ENCODE data around the gene KRT31.
"Not testable (repeated sequence)": the region's sequence is repeated elsewhere in the genome, so short reads cannot be mapped to it uniquely, and the experiment has no call there.

Gene KRT31

DNA sequence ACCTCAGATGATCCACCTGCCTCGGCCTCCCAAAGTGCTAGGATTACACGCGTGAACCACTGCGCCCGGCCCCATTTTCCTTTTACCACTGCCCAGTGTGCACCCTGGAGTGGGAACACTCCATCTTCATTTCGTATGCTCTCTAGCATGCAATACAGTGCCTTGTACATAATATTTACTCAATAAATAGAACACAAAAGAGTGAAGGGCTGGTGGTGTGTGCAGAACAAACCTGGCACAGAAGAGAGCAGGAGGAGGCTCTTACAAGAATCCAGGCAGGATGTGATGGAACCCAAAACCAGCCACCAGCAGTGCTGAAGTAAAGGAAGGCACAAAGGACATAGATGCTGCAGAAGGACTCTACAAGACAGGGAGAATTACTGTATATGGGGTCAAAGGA, 19.7 kb upstream of the KRT31 start:
- DNase-seq: no peak

DNA sequence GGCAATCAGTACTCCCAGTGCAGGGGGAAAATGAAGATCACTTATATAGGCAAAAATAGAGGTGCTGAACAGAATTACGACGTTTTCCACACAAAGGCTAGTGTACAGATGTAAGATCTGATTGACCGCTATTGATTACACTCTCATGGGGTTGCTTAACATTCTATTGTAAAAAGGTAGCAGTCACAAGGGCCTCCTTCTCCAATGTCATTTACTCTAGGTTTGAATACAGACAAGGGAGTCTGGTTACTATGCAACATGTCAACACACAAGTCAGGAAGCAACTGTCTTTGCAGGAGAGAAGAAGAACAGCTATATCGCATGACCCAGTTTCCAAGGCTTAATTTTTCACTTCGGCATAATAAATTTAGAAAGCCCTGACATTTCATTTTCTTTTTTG, 19.1 kb upstream of the KRT31 start:
- DNase-seq: no peak

DNA sequence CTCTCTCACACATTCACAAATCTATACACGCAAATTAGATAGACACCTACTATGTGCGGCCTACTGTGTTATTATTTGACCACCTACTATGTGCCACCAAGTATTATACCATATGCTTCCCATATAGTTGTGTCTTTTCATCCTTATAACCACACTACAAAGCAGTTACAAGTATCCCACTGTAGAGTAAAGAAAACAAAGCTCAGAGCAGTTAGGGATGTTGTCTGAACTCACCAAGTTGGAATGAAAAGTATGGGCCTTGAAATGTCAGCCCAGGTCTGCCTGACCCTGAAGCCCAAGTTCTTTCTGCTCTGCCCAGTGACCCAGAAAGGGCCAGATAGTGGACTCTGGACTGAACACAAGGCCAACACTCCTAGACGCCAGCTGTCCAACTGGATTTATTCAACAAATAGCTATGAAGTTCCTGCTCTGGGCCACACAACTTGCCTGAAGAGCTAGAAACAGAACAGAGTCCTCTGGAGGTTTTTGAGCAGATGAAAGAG, 18.5 kb upstream of the KRT31 start:
- no peak for DNase-seq

DNA sequence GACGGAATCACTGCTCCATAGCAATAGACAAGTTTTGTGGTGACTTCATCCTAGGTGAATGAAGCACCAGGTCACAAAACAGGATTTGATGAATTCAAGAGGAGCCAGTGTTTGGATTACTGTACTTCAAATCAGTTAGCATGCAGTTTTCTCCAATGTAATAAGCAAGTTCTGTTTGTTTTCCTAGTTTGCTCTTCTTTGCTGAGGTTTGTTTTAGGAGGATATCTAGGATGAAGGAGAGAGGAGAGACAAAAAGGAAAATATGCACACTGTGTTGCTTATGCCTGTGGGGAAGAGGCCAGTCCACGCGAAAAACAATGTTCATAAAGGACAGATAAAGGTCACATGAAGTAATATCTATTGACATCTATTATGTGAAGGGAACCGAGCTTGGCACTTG, 18.0 kb upstream of the KRT31 start:
- DNase-seq: no peak

DNA sequence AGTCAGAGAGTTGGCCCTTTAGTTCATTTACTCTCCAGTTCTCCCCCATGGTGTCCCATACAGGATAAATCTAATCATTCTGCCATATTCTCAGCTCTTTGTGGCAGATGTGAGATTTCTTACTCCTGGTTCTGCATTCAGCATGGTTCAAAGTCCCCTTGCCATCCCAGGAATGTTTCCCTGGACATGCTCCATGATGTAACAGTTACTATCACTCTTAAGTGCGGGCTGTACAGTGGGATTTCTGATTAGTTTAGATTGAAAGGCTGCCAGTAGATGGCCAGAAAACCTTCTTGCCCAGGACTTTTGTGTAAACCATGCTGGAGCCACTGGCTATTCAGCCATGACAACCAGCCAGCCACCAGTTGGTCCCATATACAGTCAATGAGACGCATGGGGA, 16.6 kb upstream of the KRT31 start:
- no peak for DNase-seq

DNA sequence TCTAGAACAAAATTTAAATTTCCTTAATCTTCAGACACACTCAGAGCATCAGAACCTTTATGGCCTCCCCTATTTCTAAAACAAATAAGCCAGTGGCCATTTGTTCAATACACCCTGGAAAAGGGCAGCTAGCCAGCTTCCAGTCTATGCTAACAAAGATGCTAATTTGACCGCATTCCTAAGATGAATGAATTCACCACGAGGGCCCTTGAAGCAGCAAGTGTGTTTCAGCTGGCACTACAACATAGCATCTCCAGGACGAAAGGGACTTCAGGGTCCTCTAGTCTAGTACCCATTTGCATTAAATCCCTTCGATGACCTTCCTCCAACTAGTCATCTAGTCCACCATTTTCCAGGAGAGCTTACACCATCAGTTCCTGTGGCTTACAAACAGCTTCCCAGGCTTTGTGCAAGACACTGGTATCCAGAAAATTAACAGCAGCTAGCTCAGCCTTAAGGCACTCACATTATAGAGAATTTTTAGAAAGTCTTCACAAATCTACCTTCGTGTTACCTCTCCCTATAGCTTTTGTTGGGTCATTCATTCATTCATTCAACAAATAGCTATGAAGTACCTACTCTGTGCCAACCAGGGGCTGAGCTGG, 16.0 kb upstream of the KRT31 start:
- no peak for DNase-seq

DNA sequence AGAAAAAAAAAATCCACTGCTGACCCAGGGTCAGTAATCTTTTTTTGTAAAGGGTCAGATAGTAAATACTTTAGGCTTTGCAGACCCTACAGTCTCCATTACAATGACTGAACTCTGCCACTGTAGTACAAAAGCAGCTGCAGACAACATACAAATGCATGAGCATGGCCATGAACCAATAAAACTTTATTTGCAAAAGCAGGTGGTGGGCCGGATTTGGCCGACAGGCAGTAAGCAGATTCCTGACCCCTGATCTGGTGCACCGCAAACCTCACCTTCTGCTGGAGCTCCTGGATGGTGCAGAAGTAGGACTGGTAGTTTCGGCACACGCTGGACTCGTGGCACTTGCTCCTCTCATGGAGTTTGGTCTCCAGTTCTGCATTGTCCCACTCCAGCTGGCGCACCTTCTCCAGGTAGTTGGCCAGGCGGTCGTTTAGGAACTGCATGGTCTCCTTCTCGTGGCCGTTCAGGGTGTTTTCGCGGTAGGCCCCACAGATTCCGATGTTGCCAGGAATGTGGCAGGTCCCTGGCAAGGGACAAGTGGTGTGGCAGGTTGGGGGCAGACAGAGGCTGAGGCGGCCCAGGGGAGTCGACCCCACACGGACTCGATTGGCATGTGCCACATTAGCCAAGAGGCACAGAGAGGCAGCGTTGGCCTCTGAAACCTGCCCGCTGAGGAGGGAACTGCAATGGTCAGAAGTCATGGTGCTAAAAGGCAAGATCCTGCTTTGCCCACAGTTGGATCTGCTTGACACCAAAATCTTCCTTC, 13.8 kb upstream of the KRT31 start:
- DNase-seq: no peak

DNA sequence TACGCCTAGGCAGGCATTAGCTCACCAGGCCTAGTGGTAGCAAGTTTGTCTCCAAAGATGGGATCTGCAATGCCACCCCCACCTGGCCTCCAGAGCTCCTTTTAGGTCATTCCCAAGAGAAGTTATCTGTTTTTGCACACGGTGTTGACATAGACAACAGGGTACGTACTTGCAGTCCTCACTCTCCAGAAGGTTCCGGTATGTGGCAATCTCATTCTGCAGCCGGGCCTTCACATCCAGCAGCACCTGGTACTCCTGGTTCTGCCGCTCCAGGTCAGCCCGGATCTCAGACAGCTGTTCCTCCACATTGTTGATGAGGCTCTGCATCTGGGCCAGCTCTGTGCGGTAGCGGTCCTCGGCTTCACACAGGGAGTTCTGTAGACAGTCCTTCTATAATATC, 9.8 kb upstream of the KRT31 start:
- DNase-seq: no peak

DNA sequence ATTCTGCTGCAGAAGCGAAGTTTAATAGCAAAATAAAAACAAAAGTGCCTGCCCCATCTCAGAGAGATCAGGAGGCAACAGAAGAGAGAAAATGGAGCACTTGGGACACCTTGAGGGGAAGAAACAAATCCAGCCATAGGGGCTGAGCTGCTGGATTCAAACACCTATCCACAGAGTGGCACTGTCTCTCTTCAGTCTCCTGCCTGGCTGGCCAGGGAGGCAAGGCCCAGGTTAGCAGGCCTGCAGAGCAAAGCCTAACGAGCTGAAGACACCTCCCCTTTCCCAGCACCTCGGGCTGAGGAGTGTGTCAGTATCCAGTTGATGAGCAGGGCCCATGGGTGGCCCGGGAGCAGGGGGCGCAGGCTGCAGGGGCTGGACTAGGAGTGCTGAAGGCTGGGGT, 8.8 kb upstream of the KRT31 start:
- DNase-seq: no peak

DNA sequence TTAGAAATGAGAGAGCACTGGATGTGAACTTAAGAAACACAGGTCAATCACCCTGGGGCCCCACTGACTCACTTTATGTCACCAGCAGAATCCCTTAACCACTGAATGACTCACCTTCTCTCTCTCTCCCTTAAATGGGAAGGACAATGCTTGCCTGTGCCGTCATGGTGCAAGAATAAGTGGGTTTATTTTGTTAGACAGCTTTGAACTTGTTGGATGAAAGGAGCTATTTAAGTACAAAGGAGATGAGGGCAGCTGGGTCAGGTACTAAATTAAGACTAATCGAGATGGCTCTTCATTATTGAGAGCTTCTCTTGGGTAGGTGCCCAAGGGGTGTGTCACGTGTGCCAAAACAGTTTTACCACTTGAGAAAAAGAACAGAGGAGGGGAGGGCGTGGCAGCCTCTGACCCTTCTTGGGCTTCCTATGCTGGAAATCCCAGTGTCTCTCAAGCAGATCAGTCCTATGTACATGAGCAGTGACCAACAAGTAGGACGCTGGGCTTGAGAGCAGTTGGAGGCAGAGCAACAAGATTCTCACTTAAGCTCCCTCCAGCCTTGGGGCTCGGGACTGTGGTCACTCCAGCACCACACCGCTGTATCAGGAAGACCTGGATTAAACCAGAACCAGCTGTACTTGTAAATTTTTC, 6.7 kb upstream of the KRT31 start:
- DNase-seq: peak; percentile 20 to 32

DNA sequence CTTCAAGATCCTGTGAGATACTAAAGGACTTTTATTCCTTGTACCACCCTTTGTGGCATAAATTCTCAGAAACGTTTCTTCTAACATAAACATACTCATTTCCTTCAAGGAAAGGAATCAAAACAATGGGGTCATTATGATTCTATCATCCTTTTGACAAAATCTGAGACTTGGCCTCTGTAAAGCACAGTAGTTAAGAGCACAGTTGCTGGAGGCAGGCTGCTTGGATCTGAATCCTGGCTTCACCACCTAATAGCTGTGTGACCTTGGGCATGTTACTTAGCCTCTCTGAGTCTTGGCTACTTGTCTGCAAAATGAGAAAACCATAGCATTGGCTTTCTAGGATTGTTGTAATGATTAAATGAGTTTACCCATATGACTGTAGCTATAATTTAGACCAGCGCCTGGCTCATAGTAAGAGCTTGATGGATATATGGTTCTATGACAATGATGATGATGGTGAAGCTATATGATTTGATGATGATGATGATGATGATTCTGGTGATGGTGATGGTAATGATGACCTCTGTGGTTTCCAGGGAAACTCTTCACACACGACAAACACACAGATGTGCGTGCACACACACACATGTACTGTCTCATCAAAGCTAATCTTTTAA, 6.1 kb upstream of the KRT31 start:
- no peak for DNase-seq

DNA sequence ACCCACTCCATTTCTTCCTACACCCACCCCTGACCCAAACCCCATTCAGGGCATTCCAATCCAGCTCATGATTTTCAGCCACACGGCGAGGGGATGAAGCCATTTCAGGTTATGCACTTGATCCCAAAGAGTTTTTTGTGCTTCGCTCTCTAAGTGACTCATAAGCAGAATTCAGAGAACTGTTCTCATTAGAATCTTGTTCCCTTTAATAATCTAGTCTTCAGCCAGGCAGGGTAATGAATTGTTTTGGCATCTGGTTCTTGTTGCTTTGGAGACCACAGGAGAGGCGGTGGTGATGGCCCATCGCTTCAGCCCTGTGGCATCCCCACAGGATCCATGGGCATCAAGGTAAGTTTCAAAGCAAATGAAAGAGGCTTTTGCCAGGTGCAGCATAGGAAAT, 4.8 kb upstream of the KRT31 start:
- DNase-seq: no peak

DNA sequence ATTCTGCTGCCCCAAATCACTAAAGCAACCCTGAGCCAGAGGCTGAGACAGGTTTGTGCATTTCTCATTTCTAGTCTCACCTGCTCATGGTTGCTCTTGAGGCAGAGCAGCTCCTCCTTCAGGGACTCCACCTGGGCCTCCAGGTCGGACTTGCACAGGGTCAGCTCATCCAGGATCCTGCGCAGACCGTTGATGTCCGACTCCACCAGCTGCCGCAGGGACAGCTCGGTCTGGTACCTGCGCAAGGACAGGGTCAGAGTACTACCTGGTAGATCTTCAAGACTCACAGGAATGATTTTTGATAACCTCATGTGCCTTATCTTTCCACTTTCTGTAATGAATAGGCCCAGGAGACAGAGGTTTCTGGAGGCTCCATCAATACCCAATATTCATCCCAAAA, 1.1 kb downstream of the KRT31 start:
- DNase-seq: no peak

DNA sequence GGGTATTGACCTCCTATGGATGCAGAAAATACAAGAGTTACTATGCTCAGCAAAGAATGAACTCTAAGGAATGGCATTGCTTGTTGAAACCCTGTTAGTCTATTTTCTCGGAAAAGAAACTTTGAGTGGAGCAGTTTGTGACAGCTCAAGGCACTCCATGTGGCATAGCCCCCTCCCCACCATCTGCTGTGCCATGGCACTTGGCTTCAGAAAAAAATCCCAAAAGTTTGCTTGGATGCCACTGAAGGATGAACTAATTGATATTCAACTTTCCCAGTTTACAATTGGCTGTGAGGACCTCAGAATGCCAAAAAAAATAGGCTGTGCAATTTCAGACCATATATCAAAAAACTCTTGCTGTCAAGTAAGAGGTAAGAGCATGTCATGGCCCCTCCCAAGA, 1.8 kb downstream of the KRT31 start:
- no peak for DNase-seq

DNA sequence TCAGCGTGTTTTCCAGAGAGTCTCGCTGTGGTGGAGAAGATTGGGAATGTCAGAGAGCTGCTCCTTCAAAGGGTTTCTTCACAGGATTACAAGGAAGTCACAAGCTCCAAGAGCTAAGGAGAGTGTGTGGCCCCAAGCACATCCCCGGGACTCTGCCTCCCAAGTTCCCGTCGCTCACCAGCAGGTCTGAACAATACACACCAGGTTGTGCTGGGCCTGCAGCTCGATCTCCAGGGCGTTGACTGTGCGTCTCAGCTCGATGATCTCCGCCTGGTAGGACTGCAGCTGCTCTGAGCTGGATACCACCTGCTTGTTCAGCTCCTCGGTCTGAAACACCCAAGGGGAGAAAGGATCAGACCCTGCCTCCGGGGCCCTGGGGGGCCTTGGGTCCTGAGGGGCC, 2.4 kb downstream of the KRT31 start:
- DNase-seq: not testable (repeated sequence)

DNA sequence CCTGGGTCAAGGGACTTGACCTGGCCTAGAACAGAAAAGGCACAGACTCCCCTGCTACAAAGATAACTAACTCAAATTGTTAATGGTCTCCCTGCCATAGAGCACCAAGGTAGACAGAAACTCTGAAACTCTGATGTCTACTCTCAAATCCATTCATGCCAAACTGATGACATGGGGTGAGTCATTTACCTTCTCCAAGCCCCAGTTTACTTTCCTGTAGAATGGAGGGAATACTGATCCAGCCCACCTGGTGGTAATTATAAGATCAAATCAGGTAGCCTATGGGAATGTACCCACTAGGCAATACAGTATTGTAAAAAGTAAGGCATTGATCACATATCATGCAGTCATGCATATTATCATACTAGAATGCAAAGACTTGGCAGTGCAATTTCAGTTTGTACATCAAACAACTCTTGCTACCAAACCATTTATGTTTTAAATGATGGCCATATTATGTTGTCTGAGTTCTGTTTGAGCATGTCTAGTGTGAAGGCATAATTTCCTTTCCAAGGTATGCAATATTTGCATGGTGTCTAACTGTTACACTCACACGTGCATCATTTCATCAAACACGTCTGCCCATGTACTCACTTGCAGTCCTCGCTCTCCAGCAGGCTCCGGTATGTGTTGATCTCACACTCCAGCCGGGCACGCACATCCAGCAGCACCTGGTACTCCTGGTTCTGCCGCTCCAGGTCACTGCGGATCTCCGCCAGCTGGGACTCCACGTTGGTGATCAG, 3.0 kb downstream of the KRT31 start:
- no peak for DNase-seq

DNA sequence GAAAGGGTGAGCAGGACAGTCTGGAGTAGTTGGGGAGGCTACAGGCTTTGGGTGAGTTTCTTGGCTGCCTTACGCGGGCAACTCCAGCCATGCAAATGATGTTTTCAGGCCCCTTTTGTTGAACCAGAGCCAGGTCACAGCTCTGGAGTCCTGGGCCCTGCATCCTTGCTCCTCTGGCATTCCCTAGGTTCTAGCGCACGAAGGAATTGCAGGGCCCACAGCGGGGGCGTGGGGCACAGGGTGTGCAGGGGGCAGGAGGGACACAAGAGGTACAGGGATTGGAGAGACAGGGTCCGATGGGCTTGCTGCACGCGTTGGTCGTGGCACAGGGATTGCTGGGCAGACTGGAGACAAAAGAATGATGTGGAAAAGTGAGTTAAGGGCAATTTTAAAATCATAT, 3.6 kb downstream of the KRT31 start:
- no peak for DNase-seq

DNA sequence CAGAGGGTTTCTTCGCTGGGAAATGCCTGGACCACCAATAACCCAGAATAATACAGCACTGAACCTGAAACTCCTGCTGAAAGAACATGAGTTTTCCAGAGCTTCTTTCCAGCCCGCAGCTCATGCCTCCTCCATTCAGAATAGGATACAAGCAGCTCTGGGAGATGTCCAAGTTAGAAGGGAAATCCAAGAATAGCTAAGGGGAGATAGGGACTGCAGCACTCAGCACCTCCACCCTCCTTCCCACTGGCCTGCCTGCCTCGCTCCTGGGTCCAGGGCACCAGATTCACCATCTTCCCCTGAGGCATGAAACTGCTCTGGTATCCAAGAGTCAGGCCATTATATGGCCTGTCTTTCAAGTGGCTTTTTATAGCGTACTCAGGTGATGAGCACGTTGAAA, 4.1 kb downstream of the KRT31 start:
- DNase-seq: no peak

DNA sequence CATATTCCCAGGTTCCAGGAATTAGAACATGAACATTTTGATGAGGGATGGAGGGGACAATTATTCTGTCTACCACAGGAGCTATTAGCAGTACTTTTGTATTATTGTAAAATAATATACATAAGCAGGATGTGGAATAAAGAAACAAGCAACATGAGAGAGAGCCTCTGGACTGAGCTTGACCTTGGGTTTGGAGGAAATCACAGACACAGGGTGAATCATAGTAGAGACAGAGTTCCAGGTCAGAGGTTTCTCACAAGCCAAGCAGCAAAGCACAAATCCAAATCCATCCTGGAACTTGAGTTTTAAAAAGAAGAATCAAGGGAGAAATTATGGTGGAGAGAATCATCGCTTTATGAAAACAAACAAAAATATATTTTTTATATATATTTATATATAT, 5.1 kb downstream of the KRT31 start:
- no peak for DNase-seq

DNA sequence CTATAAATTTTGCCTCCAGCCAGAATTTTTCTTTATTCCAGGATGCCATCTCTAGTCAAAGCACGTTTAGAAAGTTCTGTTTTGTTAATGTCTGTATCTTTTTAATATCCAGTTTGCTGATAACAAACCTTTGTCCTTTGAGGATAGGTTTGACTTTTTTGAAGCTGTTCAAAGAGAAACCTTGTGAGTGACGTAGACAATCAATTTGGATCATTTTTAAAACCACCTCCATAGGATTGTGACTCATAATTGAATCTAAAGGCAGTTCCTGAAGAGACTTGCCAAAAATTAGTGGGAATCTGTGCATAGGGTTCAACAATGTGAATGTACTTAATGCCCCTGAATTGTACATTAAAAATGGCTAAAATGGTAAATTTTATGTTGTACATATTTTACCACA, 5.9 kb downstream of the KRT31 start:
- no peak for DNase-seq

DNA sequence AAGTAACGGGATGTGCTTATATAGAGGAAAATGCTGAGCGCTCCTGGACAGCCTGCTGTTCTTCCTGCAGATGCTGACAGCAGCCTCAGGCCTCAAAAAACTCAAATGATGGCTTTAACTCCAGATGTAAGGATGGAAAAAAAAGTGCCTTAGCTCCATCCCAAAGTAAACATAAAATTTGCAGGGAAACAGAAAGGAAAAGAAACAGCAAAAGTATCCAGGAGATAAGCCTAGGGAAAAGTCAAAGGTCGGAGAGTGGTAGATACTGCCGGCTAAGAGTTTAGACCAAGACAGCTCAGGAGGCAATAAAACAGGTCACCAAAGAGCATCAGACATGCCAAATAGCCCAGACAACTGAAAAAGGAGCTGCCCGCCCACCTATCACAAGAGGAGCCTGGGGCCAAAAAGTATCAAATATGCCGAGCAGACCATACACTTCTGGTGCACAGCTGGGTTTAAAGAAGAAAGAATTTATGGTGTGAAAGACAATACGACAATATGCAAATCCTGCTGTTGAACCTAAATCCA, 6.9 kb downstream of the KRT31 start:
- DNase-seq: no peak

DNA sequence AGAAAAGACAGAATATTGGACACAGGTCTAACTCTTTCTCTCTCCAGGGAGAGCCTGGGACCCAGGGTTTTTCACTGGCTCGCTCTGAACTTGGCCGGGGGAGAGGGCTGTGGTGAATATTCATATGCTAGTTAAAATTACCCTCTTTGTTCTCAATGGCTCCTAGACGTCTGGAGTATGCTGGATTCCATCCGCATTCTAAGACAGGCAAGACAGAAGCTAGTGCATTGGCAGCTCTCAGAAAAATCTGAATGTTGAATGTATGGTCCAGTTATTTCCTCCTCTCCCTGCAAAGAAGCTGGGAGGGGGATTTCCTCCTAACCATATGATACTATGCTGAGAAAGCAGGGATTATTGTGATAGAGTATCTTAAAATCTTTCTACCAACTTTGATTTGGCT, 9.7 kb downstream of the KRT31 start:
- DNase-seq: no peak

DNA sequence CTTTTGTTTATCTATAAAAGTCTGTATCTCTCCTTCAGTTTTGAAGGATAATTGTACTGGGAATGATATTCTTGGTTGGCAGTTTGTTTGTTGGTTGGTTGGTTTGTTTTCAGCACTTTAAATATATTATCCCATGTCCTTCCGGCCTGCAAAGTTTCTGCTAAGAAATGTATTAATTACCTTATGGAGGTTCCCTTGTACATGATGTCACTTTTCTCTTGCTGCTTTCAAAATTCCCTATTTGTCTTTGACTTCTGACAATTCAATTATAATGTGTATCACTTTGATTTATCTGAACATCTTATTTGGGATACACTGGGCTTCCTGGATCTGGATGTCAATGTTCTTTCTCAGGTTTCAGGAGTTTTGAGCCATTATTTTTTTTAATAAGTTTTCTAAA, 11.2 kb downstream of the KRT31 start:
- DNase-seq: no peak
